ENCODE results near the gene CS.

DNA sequence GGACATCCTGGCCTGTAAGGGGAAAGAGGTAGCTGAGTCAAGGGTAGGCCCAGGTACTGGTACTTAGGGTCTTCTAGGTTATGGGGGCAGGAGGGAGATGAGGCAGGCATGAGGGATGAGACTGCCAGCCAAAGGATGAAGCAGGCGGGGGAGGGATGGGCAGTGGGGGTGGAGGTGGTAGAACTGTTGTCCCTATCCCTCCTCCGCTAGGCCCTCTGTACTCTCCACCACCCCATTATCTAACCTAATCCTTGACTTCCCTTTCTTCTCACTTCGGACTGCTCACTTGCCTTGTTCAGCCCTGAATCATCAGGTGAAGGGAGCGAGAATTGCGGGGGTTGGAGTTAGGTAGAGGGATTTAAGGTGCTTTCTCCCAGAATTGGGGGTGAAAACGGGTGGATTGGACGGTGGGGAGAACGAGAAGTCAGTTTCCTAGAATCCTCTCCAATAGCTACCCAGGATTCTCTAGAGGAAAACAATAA, 33.1 kb upstream of the CS start:
- TF ChIP-seq CTCF (IDR thresholded peaks at IDR 0.05; ENCODE audit: insufficient read depth, low read depth, low read length) (no peak), EZH2 (IDR thresholded peaks at IDR 0.05; ENCODE audit: insufficient read depth, low read length) (no peak)

Data from astrocyte (in vitro differentiated cells and primary cell).